ENCODE data around the gene GDA.

The GDA gene

DNA sequence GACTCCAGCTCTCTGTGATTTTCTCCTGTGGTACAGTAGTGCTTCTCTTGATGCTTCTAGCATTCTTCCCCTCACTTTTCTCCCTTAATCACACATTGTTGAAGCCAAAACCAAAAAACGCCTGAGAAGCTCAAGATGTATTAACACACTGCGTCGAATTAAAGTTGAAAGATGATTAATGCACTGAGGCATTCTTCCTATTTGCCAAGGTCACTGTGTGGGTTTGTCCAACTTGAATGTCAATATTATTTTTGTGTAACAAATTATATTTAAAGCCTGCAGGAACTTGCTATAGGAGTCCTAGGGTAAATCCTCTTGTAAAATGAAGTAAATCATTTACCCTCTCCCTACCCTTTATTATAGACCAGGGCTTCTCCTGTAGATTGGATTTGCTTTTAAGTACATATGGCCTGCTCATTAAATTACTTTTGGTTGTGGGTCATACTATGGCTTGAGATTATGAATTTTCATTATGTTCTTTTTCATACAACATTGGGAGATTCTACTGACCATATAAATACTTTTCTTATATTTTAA is 68.1 kb downstream of the GDA start:
- TF ChIP-seq, protein P1, sequence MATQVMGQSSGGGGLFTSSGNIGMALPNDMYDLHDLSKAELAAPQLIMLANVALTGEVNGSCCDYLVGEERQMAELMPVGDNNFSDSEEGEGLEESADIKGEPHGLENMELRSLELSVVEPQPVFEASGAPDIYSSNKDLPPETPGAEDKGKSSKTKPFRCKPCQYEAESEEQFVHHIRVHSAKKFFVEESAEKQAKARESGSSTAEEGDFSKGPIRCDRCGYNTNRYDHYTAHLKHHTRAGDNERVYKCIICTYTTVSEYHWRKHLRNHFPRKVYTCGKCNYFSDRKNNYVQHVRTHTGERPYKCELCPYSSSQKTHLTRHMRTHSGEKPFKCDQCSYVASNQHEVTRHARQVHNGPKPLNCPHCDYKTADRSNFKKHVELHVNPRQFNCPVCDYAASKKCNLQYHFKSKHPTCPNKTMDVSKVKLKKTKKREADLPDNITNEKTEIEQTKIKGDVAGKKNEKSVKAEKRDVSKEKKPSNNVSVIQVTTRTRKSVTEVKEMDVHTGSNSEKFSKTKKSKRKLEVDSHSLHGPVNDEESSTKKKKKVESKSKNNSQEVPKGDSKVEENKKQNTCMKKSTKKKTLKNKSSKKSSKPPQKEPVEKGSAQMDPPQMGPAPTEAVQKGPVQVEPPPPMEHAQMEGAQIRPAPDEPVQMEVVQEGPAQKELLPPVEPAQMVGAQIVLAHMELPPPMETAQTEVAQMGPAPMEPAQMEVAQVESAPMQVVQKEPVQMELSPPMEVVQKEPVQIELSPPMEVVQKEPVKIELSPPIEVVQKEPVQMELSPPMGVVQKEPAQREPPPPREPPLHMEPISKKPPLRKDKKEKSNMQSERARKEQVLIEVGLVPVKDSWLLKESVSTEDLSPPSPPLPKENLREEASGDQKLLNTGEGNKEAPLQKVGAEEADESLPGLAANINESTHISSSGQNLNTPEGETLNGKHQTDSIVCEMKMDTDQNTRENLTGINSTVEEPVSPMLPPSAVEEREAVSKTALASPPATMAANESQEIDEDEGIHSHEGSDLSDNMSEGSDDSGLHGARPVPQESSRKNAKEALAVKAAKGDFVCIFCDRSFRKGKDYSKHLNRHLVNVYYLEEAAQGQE (IDR thresholded peaks at IDR 0.05; ENCODE audit: insufficient read depth in 1 of 2, low read depth in 2 of 2, low read length in 2 of 2), result no peak
- TF ChIP-seq POLR2AphosphoS5 (IDR thresholded peaks at IDR 0.05; ENCODE audit: low read depth, low read length) (no peak), TAF1 (IDR thresholded peaks at IDR 0.05; ENCODE audit: borderline replicate concordance, insufficient read depth, low read length) (no peak), SIN3A (IDR thresholded peaks at IDR 0.05; ENCODE audit: borderline replicate concordance, insufficient read depth, low read length) (no peak), FOXP2 (optimal IDR thresholded peaks at IDR 0.05; ENCODE audit: borderline replicate concordance, extremely low read depth, extremely low read length, insufficient read depth) (no peak)

DNA sequence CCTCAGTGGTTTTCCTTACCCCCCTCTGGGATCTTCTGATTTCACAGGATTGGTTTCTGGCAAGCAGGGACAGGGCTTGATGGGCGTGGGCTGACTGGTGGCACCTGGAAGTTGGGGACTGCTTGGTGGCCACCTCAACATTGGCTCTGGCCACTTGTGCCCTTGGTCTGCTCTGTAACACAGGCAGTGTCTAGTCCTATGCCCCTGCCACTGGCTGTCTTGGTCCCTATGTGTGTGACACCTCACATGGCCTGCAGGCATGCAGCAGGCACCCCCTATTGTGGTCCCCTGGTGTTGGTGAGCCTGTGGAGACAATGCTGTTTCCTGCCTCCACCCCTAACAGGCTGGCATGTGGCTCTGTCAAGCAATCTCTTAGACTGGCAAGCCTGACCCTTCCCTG is 71.3 kb downstream of the GDA start:
- no peak for TF ChIP-seq TAF1 (IDR thresholded peaks at IDR 0.05; ENCODE audit: borderline replicate concordance, insufficient read depth, low read length)
- TF ChIP-seq SIN3A (IDR thresholded peaks at IDR 0.05; ENCODE audit: borderline replicate concordance, insufficient read depth, low read length), result no peak
- no peak for TF ChIP-seq POLR2AphosphoS5 (IDR thresholded peaks at IDR 0.05; ENCODE audit: low read depth, low read length)
- TF ChIP-seq FOXP2 (optimal IDR thresholded peaks at IDR 0.05; ENCODE audit: borderline replicate concordance, extremely low read depth, extremely low read length, insufficient read depth), result no peak
- TF ChIP-seq, protein P1 (IDR thresholded peaks at IDR 0.05; ENCODE audit: insufficient read depth in 1 of 2, low read depth in 2 of 2, low read length in 2 of 2), result no peak

DNA sequence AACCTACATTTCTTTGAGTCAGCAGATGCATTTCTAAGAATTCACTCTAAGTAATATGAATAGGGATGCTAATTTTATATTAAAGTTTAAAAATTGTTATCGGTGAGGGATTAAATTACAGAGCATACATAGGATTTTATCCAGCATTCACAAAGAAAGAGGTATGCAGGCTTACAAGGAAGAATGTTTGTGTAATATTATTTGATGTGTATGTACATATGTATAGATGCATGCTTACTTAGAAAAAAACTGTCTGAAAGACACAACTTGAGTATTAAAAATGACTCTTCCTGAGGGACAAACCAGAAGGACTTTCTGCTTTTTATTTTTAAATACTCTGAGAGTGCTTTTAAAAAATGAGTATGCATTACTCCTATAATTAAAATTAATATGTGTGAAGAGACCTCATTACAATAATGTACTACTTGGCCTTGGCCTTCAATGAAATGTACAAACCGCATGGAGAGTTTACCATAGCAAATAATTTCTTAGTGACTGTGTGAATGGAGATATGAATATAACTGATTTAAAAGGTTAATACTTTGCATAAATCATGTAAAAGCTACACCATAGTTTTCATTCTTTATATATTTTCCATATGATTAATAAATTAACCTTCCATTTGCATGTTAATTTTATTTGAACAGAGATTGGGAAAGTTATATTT is 77.0 kb downstream of the GDA start:
- TF ChIP-seq, protein P1 (IDR thresholded peaks at IDR 0.05; ENCODE audit: insufficient read depth in 1 of 2, low read depth in 2 of 2, low read length in 2 of 2), result no peak
- no peak for TF ChIP-seq TAF1 (IDR thresholded peaks at IDR 0.05; ENCODE audit: borderline replicate concordance, insufficient read depth, low read length)
- TF ChIP-seq SIN3A (IDR thresholded peaks at IDR 0.05; ENCODE audit: borderline replicate concordance, insufficient read depth, low read length), result no peak
- no peak for TF ChIP-seq POLR2AphosphoS5 (IDR thresholded peaks at IDR 0.05; ENCODE audit: low read depth, low read length)
- TF ChIP-seq FOXP2 (optimal IDR thresholded peaks at IDR 0.05; ENCODE audit: borderline replicate concordance, extremely low read depth, extremely low read length, insufficient read depth), result no peak

DNA sequence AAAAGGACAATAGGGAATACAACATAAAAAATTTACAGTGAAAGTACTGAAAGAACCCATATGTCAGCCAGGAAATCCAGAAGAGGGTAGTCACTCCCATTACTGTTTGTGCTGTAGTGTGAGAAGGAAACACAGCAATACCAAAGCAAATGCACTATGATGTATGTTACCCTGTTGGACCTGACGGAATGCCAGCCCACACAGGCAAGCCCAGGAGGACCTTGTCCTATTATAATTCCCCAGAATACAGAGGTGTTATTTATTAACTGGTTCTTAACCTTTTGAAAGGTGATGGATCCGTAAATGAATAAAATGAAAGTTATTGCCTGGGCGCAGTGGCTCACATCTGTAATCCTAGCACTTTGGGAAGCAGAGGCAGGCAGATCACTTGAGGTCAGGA is 79.0 kb downstream of the GDA start:
- TF ChIP-seq POLR2AphosphoS5 (IDR thresholded peaks at IDR 0.05; ENCODE audit: low read depth, low read length), result no peak
- no peak for TF ChIP-seq FOXP2 (optimal IDR thresholded peaks at IDR 0.05; ENCODE audit: borderline replicate concordance, extremely low read depth, extremely low read length, insufficient read depth)

DNA sequence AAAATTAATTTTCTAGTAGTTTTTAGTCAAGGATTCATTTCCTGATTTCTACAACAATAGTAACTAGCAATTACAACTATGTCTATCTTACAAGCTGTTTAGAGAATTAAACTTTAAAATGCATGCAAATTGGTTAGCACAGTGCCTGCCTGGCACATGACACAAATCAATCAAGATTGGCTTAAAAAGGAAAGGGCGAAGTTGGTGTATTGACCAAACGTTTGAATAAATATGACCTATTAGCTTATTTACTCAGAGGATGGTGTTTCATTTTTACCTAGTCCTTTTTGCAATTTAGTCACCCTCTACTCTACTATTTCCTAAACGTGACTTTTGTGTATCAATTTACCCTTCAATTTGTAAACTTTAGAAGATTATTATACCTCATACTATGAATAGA is 83.5 kb downstream of the GDA start:
- TF ChIP-seq SIN3A (IDR thresholded peaks at IDR 0.05; ENCODE audit: borderline replicate concordance, insufficient read depth, low read length), result no peak
- no peak for TF ChIP-seq TAF1 (IDR thresholded peaks at IDR 0.05; ENCODE audit: borderline replicate concordance, insufficient read depth, low read length)
- TF ChIP-seq POLR2AphosphoS5 (IDR thresholded peaks at IDR 0.05; ENCODE audit: low read depth, low read length), result no peak
- TF ChIP-seq, protein P1 (IDR thresholded peaks at IDR 0.05; ENCODE audit: insufficient read depth in 1 of 2, low read depth in 2 of 2, low read length in 2 of 2), result no peak
- no peak for TF ChIP-seq FOXP2 (optimal IDR thresholded peaks at IDR 0.05; ENCODE audit: borderline replicate concordance, extremely low read depth, extremely low read length, insufficient read depth)

Measured in PFSK-1 (cell line).